ENCODE measurements around the gene JMJD1C. TPM values are rescaled to one million over a fixed set of nuclear protein-coding genes. Genes with fewer than 3 reads are reported as not detected.
"Not testable (repeated sequence)": the region's sequence is repeated elsewhere in the genome, so short reads cannot be mapped to it uniquely, and the experiment has no call there.

JMJD1C gene, protein sequence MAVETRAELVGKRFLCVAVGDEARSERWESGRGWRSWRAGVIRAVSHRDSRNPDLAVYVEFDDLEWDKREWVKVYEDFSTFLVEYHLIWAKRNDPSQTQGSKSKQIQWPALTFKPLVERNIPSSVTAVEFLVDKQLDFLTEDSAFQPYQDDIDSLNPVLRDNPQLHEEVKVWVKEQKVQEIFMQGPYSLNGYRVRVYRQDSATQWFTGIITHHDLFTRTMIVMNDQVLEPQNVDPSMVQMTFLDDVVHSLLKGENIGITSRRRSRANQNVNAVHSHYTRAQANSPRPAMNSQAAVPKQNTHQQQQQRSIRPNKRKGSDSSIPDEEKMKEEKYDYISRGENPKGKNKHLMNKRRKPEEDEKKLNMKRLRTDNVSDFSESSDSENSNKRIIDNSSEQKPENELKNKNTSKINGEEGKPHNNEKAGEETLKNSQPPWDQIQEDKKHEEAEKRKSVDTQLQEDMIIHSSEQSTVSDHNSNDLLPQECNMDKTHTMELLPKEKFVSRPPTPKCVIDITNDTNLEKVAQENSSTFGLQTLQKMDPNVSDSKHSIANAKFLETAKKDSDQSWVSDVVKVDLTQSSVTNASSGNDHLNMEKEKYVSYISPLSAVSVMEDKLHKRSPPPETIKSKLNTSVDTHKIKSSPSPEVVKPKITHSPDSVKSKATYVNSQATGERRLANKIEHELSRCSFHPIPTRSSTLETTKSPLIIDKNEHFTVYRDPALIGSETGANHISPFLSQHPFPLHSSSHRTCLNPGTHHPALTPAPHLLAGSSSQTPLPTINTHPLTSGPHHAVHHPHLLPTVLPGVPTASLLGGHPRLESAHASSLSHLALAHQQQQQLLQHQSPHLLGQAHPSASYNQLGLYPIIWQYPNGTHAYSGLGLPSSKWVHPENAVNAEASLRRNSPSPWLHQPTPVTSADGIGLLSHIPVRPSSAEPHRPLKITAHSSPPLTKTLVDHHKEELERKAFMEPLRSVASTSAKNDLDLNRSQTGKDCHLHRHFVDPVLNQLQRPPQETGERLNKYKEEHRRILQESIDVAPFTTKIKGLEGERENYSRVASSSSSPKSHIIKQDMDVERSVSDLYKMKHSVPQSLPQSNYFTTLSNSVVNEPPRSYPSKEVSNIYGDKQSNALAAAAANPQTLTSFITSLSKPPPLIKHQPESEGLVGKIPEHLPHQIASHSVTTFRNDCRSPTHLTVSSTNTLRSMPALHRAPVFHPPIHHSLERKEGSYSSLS (N-terminal part only)
- total RNA-seq (2014; rRNA removed; shearing (Covaris generic)): 27.5 and 32.1 TPM in 2 replicates

DNA sequence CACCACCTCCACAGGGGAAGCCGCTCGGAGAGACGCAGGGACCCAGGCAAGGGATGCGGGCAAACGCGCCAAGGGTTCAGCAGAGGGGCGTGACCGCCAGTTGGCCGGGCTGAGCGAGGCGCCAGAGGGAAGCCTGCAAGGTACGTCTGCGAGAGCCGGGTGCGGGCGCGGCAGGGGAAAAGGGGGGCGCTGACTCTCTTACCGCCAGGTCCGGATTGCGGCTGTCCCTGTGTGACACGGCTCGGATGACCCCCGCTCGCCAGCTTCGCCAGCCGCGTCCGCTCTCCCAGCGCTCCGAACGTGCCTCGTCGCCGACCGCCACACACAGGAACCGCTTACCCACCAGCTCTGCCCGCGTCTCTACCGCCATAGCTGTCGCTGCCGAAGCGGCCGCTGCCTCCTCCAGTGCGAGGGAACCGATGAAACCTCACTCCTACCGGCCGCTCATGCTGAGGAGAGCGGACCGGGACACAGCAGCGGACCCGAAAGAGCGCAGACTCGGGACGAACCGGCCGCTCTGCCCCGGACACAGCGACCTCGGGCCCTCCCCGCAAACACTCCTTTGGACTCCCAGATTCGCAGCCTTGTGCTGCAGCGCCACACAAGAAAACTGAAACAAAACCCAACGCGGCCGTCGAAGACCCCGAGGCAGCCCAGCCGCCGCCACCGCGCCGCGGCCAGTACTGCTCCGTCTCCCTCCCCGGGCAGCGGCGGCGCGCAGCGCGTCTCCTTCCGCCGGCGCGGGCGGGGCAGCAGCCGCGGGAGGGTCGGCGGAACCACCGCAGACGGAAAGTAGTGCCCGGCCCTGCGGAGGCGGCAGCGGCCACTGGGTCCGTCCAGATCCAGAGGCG, at the start of gene JMJD1C:
Gene JMJD1C, minus strand, starts transcription at position 685 of the 851 bp plus-strand sequence. Its CDS starts 315 bp downstream, at position 370.
- DNase-seq (ENCODE audit: low read depth): peak; percentile 77

DNA sequence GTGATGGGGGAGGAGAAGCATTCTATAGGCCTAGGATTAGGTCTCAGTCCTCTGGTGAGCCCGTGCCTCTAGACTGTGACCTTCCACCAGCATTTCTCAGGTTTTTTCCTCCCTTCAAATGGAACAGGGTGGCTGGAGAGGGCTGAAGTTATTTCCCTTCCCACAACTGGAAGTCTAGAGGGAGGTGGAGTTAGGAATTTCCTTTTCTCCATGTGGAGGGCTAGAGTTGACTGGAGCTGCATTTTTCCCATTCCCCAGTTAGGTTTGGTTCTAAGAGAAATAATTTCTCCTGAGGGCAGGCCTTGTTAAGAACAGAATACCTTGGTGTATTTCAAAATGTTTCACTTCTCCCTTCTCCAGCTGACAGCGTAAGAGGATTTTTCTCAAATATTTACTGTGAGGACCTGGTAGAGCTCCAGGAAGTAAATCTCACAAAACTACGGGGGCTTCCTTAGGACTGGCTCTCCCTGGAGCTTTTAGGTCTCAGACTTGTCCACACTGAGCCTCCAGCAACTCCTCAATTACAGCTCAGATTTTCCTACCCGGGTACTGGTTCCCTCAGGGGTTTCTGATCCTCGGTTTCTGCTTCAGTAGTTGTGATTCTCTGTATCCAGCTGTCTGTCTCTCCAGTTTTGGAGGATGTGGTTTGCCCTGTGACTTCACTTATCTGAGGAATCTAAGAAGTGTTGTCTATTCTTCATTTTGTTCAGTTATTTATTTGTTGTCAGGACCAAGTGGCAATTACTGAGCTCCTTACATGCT, 49.4 kb upstream of the JMJD1C start:
- DNase-seq (ENCODE audit: low read depth): peak; percentile 97

DNA sequence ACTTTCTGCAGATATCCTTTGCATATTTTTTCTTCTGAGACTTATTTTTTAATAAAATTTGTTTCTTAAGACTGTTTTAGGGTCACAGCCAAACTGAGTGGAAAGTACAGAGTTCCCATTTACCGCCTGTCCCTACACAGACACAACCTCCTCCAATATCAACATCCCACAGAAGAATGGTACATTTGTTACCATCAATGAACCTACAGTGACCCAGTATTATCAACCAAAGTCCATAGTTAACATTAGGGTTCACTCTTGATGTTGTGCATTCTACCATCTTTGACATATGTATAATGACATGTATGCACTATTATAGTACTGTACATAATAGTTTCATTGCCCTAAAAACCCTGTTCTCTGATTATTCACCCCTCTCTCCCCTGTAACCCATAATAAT, 40.8 kb upstream of the JMJD1C start:
- DNase-seq (ENCODE audit: low read depth): no peak

DNA sequence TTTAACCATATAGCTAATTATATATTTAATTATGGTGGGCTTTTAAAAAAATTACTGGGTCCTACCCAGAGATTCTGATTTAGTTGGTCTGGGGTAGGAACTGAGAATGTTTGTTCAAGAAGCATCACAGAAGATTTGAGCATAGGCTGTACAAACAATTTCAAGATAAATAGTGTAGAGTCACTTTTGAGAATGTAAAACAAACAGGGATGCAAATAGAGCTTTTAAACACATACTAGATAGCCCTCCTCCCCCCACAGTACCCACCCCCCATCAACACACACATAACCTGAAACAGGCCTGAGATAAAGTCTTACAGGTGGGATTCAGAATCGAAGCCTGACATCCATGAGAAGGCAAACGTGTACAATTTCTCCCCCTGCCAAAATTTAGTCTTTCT, 39.8 kb upstream of the JMJD1C start:
- DNase-seq (ENCODE audit: low read depth): no peak

DNA sequence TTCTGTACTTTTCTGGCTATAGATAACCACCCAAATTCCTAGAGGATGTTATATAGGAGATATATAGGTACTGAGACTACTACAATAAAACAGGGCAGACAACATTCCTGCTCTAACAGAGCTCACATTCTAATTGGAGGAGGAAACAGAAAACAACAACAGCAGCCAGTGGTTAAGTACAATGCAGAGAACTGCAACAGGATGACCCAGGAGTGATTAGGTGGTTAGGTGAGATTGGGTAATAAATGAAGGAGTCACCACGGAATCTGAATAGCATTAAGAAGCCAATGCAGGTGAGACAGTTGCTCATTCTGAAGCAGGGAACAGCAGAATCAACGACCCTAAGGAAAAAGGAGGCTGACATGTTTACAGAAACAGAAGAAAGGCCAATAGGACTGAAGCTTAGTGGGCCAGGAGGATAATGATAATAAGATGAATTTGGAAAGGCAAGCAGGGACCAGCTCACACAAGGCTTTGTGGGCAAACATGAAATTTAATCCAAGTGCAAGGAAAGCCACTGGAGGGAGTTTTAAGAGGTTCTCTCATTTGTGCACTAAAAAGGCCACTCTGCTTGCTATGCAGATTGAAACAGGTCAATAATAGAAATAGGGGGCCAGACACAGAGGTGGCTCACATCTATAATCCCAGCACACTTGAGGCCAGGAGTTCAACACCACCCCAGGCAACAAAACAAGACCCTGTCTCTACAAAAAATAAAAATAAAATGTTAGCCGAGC, 38.5 kb upstream of the JMJD1C start:
- peak; percentile 14 for DNase-seq (ENCODE audit: low read depth)

DNA sequence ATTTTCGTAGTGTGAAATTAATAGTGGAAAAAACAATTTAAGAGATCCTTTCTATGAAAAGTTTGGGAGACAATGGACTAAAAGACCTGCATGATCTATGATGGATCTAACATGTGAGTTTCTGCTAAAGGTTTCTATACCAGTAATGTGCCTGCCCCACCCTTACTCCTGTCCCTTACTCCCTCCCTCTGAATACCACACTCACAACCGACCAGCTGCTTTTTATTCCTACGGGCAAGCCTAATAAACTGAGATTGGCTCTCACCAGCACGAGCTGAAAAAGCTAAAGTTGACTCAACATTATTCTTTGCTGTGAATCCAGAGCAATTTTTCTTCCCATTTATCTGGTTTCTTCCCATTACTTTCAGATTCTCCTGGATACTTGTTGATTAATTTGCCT, 37.6 kb upstream of the JMJD1C start:
- no peak for DNase-seq (ENCODE audit: low read depth)

DNA sequence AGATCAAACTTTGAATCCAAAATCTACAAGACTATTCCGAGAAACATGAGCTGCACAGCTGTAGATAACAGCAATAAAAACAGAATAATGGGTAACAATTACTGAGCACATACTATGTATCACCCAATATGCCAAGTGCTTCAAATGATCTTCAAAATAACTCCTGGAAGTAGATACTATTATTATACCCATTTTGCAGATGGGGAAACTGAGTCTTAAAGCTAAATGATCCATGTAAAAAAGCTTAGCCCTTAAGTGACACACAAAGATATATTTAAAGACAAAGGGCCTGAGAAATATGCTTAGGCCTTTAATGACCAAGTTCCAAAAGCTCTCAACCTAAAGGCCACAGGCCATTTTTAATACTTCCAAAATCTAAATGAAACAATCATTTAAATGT, 37.1 kb upstream of the JMJD1C start:
- no peak for DNase-seq (ENCODE audit: low read depth)

DNA sequence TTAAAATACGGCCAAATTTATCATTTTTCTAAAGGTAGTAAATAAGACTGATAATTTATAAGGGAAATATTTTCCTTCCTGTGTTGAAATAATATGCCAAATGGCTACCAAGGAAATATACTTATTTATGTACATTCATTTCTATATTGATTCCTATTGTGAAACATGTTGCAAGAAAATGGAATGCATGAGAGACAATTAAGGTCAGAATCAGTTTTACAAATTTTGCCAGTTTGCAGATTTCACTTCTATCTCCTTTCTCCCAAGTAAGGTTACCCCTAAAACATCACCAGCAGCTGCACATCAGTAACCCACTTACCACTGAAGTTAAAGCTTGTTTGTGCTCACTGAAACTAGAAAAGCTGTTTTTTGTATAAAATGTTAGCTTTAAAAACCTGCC, 36.2 kb upstream of the JMJD1C start:
- DNase-seq (ENCODE audit: low read depth): no peak

DNA sequence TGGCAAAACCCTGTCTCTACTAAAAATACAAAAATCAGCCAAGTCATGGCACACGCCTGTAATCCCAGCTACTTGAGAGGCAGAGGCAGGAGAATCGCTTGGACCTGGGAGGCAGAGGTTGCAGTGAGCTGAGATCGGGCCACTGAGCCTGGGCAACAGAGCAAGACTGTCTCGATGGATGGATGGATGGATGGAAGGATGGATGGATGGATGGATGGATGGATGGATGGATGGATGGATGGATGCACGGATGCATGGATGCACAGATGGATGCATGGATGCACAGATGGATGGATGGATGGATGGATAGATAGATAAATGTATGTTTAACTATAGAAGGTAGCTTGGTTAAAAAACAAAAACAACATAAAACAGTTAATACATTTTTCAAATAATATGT, 34.8 kb upstream of the JMJD1C start:
- not testable (repeated sequence) for DNase-seq (ENCODE audit: low read depth)

DNA sequence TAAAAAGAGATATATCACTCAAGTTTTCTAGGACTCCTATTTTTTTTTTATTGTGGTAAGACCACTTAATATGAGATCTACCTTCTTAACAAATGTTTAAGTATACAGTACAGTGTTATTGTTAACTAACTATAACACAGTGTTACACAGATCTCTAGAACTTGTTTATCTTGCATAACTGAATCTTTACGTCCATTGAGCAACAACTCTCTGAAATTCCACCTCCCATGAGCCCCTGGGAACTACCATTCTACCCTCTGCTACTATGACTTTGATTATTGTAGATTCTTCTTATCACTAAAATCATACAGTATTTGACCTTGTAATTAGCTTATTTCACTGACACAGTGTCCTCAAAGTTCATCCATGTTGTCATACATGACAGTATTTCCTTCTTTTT, 32.9 kb upstream of the JMJD1C start:
- no peak for DNase-seq (ENCODE audit: low read depth)

DNA sequence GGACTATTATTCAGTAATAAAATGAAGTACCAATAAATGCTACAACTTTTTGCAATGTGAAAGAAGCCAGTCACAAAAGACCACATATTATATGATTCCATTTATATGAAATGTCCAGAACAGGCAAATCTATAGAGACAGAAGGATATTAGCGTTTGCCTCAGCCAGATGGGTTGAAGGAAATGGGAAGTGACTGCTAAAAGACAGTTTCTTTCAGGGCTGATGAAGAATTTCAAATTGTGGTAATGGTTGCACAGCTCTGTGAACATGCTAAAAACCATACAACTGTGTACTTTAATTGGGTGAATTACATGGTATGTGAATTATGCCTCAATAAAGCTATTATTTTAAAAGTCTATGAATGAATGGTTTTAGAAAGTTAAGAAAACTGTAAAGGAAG, 31.5 kb upstream of the JMJD1C start:
- DNase-seq (ENCODE audit: low read depth): no peak

DNA sequence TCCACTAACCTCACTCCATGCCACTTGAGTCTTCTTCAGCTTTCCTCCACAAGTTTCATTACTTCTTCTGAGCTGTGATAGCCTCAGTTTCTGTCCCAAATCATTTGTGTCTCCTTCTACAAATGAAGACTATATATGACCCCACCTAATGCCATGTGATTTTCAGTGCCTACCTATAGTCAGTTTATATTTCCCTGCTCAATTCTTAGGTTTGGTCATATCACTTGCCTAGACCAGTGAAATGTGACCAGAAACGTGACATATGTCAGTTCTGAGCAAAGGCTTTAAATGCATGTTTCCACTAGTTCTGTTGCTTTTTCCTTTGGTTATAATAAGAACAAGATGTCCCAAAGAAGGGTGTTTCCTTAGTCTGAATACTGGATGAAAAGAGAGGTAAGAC, 30.8 kb upstream of the JMJD1C start:
- no peak for DNase-seq (ENCODE audit: low read depth)

DNA sequence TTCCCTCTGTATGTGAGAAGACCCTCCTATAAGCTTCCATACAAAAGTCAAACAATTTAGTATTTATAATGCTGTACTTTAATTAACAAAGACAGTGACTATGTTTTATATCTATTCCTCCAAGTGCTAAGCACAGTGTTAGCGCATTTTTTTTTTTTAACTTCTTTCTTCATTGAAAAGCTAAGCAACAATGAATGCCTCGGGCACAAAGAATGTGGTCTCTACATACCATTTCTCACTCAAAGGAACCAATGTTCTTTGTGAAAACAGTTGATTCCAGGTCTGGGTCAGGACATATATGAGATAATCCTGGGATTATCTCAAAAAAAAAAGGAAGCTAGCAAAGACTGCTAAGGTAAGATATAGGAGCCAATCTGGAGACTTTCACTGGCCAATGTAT, 29.2 kb upstream of the JMJD1C start:
- DNase-seq (ENCODE audit: low read depth): peak; percentile 28

DNA sequence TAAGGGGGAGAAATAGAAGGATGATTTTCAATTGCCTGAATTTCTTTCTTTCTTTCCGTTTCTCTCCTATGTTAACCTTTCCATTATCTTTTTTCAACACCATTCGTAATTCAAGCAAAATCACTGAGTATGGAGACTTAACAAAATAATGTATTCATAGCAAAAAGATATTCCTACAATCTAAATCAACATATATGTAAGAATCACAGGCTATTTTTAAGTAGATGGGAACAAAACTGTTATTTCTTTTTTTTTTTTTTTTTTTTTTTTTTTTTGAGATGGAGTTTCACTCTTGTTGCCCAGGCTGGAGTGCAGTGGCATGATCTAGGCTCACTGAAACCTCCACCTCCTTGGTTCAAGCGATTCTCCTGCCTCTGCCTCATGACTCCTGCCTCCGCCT, 27.2 kb upstream of the JMJD1C start:
- DNase-seq (ENCODE audit: low read depth): no peak

DNA sequence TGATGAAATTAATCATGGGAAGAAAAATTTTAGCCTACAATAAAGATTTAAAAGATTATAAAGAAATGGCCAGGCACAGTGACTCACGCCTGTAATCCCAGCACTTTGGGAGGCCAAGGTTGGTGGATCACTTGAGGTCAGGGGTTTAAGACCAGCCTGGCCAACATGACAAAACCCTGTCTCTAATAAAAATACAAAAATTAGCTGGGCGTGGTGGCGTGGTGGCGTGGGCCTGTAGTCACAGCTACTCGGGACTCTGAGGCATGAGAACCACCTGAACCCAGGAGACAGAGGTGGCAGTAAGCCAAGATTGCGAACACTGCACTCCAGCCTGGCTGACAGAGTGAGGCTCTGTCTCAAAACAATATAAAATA, 26.5 kb upstream of the JMJD1C start:
- peak; percentile 82 for DNase-seq (ENCODE audit: low read depth)

DNA sequence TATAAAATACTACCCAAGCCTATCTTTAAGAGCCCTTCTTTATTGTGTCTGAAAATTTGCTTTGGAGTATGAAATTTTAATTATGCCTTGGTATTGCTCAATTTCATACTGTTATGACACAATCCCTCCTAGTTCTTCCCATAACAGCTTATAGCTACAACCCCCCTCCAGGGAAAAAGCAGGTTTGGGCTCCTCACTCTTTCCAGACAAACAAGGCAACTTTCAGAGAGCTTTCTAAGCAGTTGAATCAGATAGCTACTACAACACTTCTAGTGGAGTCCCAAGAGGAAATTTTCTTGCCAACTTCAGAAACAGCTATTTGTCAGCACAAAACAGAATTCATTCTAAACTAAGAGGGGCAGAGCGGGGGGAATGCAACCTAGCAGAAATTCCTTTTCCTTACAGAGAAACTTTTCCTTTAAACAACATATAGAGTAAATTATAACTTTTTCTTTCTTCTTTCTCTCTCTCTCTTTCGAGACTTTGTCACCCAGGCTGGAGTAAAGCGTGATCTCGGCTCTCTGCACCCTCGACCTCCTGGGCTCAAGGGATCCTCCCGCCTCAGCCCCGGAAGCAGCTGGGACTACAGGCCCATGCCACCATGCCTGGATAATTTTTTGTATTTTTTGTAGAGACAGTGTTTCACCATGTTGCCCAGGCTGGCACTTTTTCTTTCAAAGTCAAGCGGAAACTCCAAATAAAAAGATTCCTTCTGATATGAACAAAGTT, 26.0 kb upstream of the JMJD1C start:
- DNase-seq (ENCODE audit: low read depth): peak; percentile 78

DNA sequence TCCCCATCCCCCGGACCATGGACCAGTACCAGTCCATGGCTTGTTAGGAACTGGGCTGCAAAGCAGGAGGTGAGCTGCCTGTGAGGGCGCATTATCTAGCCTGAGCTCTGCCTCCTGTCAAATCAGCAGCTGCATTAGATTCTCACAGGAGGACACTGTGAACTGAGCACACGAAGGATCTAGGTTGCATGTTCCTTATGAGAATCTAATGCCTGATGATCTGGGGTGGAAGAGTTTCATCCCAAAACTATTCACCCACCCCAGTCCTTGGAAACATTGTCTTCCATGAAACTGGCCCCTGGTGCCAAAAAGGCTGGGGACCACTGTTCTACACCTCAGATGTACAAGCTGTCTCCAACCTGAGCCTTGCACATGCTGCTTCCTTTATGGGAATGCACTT, 24.1 kb upstream of the JMJD1C start:
- no peak for DNase-seq (ENCODE audit: low read depth)

DNA sequence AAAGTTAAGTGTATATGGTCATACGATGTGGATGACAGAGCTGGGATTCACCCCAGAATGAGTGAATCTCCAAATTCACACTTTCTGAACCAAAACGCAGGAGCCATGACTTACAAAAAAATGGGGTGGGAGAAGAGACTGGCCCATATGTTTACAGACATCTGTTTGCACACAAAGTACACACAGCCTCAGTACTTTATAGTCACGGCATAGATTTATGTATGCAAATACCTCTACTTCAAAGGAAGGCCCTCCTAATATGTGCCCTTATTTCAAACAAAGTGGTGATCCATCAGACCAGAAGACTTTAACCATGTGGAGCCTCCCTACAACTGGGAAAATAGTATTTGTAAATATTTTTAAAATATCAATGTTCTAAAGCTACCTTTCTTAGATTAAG, 22.2 kb upstream of the JMJD1C start:
- DNase-seq (ENCODE audit: low read depth): no peak

DNA sequence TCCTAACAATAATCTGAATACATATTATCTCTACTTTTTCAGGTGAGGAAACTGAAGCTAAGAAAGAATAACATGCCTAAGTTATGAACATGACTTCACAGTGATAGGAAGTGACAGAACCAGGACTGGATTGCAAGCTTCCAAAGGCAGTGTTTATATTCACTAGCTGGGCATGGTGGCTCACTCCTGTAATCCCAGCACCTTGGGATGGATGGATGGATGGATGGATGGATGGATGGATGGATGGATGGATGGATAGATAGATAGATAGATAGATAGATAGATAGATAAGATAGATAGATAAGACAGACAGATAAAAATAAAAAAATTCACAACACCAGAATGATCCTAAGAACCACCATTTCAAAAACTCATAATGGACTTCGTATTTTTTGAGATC, 18.2 kb upstream of the JMJD1C start:
- DNase-seq (ENCODE audit: low read depth): no peak

All from M059J (cell line).